OCI-LY1 (cell line): ENCODE measurements around the gene SHTN1.
A peak's percentile ranks its signal among the peaks of the same experiment; 100 is the strongest.

ENCODE experiments used
- H2AFZ ChIP-seq: fragments of 200-600 bp; sonication (generic), shearing (Covaris generic); 2 replicates; pipeline ENCODE4 v1.6.0; 2014; ENCODE audit warnings: antibody characterized with exemption, mild to moderate bottlenecking, low read length
- H3F3A ChIP-seq: fragments of 200-600 bp; sonication (generic), shearing (Covaris generic); 2 replicates; pipeline ENCODE4 v1.6.0; 2014; ENCODE audit warnings: mild to moderate bottlenecking, antibody characterized with exemption, low read length, moderate library complexity; ENCODE audit not compliant: insufficient read depth
- H3K27ac ChIP-seq: fragments of 200-600 bp; sonication (generic); 2 replicates; pipeline ENCODE4 v1.5.1; 2014; ENCODE audit warnings: low read length, mixed run types, mild to moderate bottlenecking, low read depth; ENCODE audit not compliant: poor library complexity, severe bottlenecking
- H3K27me3 ChIP-seq: fragments of 200-600 bp; sonication (generic); 2 replicates; pipeline ENCODE4 v1.6.0; 2014; ENCODE audit warnings: antibody characterized with exemption, mild to moderate bottlenecking, low read length, moderate library complexity; ENCODE audit not compliant: insufficient read depth
- H3K36me3 ChIP-seq: fragments of 200-600 bp; sonication (generic); 2 replicates; pipeline ENCODE4 v1.6.1; 2014; ENCODE audit warnings: mild to moderate bottlenecking, antibody characterized with exemption, low read length, moderate library complexity, mixed read lengths; ENCODE audit not compliant: insufficient read depth
- H3K4me1 ChIP-seq: fragments of 200-600 bp; sonication (generic); 2 replicates; pipeline ENCODE4 v1.5.1; 2014; ENCODE audit warnings: mild to moderate bottlenecking, low read length, moderate library complexity; ENCODE audit not compliant: insufficient read depth, severe bottlenecking
- H3K4me2 ChIP-seq: fragments of 200-600 bp; sonication (generic), shearing (Covaris generic); 2 replicates; pipeline ENCODE4 v1.6.1; 2014; ENCODE audit warnings: low read length
- H3K4me3 ChIP-seq: fragments of 200-600 bp; sonication (generic); 2 replicates; pipeline ENCODE4 v1.5.1; 2014; ENCODE audit warnings: low read length, low read depth, mild to moderate bottlenecking, mixed read lengths; ENCODE audit not compliant: poor library complexity, severe bottlenecking
- H3K79me2 ChIP-seq: fragments of 200-600 bp; shearing (Covaris generic); 2 replicates; pipeline ENCODE4 v1.6.1; 2016; ENCODE audit warnings: mixed run types, low read length, mixed read lengths; ENCODE audit not compliant: insufficient read depth
- H3K9ac ChIP-seq: fragments of 200-600 bp; sonication (generic), shearing (Covaris generic); 2 replicates; pipeline ENCODE4 v1.6.1; 2014; ENCODE audit warnings: mild to moderate bottlenecking, low read length, mixed read lengths
- H3K9me2 ChIP-seq: fragments of 200-600 bp; sonication (generic), shearing (Covaris generic); 2 replicates; pipeline ENCODE4 v1.6.1; 2014; ENCODE audit warnings: low read depth, mild to moderate bottlenecking, low read length, mixed read lengths
- H3K9me3 ChIP-seq: fragments of 200-600 bp; shearing (Covaris generic); 2 replicates; pipeline ENCODE4 v1.6.1; 2014; ENCODE audit warnings: low read length, mixed read lengths
- H4K20me1 ChIP-seq: fragments of 200-600 bp; sonication (generic), shearing (Covaris generic); 2 replicates; pipeline ENCODE4 v1.6.0; 2016; ENCODE audit warnings: mild to moderate bottlenecking, low read length; ENCODE audit not compliant: insufficient read depth
- EZH2 ChIP-seq: fragments of 200-600 bp; sonication (generic), shearing (Covaris generic); IDR thresholded peaks from 2 replicates; pipeline ENCODE4 v1.8.0; 2017; ENCODE audit warnings: borderline replicate concordance, mixed run types, mild to moderate bottlenecking, antibody characterized with exemption, low read length, moderate library complexity, mixed read lengths
- TF ChIP-seq, protein P1 (sequence below): fragments of 200-600 bp; sonication (generic), shearing (Covaris generic); IDR thresholded peaks from 2 replicates; pipeline ENCODE4 v1.5.1; 2017; ENCODE audit warnings: mild to moderate bottlenecking, antibody characterized with exemption, low read length, moderate library complexity, mixed read lengths

Gene SHTN1

DNA sequence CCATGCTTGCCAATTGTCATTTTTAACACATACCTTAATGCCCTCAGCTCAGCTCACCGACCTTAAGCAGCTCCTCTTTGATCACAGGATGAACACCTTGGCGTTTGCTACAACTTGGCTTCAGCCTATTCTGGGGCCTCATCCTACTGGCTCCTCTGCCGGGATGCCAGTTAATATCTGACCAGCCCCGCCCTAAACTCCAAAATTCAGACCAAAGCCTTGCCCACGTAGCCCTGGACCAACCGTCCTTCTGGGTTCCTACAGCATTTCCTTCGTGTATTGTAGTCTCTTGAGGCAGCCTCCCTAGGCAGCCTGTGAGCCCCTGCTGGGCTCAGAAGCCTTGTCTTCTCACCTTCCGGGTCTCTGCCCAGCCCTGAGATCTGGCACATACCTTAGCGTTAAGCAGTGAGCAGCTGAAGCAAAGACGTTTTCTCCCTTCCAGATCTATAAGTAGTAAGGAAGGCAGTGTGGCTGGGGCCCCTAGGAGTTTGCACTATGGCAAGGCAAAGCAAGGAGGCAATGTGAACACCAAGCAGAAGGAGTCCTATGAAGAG lies 154.9 kb downstream of the SHTN1 start:
- peak overlapping the region; percentile 100 for H3K27ac ChIP-seq

DNA sequence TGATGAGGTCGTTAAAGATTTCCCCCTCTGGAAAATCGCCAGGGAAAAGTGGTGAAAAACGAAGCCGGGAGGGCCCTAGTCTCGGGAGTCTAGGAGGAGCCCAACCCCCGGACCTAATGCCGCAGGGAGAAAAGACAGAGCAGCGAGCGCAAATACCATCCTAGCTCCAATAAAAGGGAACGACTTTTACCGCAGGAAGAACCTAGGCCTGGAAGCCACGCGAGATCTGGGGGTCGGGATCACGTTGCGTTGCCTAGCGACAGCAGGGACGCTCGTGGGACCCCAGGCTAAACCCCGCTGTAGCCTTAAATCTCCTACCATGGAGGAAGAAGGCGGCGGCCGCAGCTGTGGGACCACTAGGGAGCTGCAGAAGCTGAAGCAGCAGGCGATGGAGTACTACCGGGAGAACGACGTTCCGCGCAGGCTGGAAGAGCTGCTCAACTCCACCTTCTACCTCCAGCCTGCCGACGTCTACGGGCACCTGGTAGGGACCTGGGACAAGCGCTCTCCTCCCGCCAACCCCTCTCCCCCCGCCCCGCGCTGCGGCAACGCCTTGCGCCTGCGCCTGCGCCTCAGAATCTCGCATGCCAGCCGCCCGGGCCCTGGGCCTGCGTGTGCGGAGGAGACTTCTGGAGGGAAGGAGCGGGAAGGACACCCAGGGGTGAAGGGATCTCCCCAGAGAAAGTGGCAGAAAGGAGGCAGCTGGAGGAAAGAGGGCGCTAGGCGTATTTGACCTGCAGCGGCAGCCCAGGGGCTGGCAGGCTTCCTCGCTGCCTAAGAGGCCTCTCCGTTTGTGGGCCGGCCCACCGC lies 155.5 kb downstream of the SHTN1 start, which contains the start of gene ENO4:
ENO4 (plus strand) TSS at position 252 of the 810 bp plus-strand sequence; CDS start at position 320, 68 bp downstream.
- H2AFZ ChIP-seq = no peak within 1 kb of the TSS
- H3K9ac ChIP-seq = peak within 1 kb of the TSS; percentile 98
- no peak for TF ChIP-seq EZH2
- TF ChIP-seq, protein P1, sequence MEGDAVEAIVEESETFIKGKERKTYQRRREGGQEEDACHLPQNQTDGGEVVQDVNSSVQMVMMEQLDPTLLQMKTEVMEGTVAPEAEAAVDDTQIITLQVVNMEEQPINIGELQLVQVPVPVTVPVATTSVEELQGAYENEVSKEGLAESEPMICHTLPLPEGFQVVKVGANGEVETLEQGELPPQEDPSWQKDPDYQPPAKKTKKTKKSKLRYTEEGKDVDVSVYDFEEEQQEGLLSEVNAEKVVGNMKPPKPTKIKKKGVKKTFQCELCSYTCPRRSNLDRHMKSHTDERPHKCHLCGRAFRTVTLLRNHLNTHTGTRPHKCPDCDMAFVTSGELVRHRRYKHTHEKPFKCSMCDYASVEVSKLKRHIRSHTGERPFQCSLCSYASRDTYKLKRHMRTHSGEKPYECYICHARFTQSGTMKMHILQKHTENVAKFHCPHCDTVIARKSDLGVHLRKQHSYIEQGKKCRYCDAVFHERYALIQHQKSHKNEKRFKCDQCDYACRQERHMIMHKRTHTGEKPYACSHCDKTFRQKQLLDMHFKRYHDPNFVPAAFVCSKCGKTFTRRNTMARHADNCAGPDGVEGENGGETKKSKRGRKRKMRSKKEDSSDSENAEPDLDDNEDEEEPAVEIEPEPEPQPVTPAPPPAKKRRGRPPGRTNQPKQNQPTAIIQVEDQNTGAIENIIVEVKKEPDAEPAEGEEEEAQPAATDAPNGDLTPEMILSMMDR = no peak
- H3K4me1 ChIP-seq = peaks cover 56% of the 10 kb centered on the region
- H3K36me3 ChIP-seq = peaks cover under 1% of the 10 kb centered on the region
- no peaks in the 10 kb centered on the region for H3K27me3 ChIP-seq
- H3K4me2 ChIP-seq = peak within 1 kb of the TSS; percentile 92
- no peaks in the 10 kb centered on the region for H3K9me3 ChIP-seq
- peak within 1 kb of the TSS; percentile 91 for H3K4me3 ChIP-seq
- H4K20me1 ChIP-seq = no peaks in the 10 kb centered on the region
- peaks cover 8% of the 10 kb centered on the region; the same call in 1 of the 2 replicates for H3F3A ChIP-seq
- H3K27ac ChIP-seq = peak within 1 kb of the TSS; percentile 100
- H3K79me2 ChIP-seq = peaks cover 8% of the 10 kb centered on the region; the same call in 1 of the 2 replicates
- H3K9me2 ChIP-seq = no peaks in the 10 kb centered on the region

More for the DNA sequence above, 154.9 kb downstream of the SHTN1 start:
- Histone ChIP-seq H3K79me2 (peaks cover 6% of the 10 kb centered on the region; the same call in 1 of the 2 replicates), H3K4me2 (peak overlapping the region; percentile 92), H3K9ac (peak overlapping the region; percentile 98), H4K20me1 (no peaks in the 10 kb centered on the region), H3K9me2 (no peaks in the 10 kb centered on the region), H3K36me3 (no peaks in the 10 kb centered on the region; the same call in none of the 2 replicates), H2AFZ (no peak overlapping the region), H3K9me3 (no peaks in the 10 kb centered on the region), H3K27me3 (no peaks in the 10 kb centered on the region), H3K4me3 (peak overlapping the region; percentile 91), H3K4me1 (peaks cover 49% of the 10 kb centered on the region), H3F3A (peaks cover 8% of the 10 kb centered on the region; the same call in 1 of the 2 replicates)
- TF ChIP-seq EZH2 = no peak
- TF ChIP-seq, protein P1 = no peak

DNA sequence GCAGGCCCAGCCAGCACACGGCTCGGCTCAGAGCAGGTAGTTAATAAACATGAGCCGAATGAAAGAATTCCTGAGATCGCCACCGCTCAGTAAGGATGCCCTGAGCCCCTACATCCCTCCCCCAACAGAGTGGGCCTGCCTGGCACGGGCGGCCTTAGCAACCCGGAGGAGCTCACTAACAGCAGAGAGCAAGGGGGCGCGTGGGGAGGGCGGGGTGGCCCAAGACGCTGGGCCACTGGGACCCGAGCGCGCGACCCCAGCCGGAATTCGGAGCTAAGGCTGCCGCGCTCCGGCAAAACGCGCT lies 156.1 kb downstream of the SHTN1 start:
- H4K20me1 ChIP-seq = no peaks in the 10 kb centered on the region
- H3K27me3 ChIP-seq = no peaks in the 10 kb centered on the region
- no peaks in the 10 kb centered on the region for H3K9me3 ChIP-seq
- no peaks in the 10 kb centered on the region for H3K9me2 ChIP-seq
- peak overlapping the region; percentile 98 for H3K9ac ChIP-seq
- peak overlapping the region; percentile 92 for H3K4me2 ChIP-seq
- no peak for TF ChIP-seq EZH2
- TF ChIP-seq, protein P1 = no peak
- peak overlapping the region; percentile 100 for H3K27ac ChIP-seq
- peaks cover 8% of the 10 kb centered on the region; the same call in 1 of the 2 replicates for H3F3A ChIP-seq
- H3K4me1 ChIP-seq = peaks cover 62% of the 10 kb centered on the region
- H3K79me2 ChIP-seq = peaks cover 8% of the 10 kb centered on the region; the same call in 1 of the 2 replicates
- peak overlapping the region; percentile 91 for H3K4me3 ChIP-seq
- no peak overlapping the region for H2AFZ ChIP-seq
- H3K36me3 ChIP-seq = peaks cover 7% of the 10 kb centered on the region
